GM12864 (cell line): ENCODE results near the gene FOXO1.

Experiments
- DNase-seq: peaks from one replicate; pipeline ENCODE4 v3.0.0-alpha.2; 2011; ENCODE audit warnings: low read depth
- H3K4me3 ChIP-seq: 2 replicates; pipeline ENCODE4 v1.5.1; 2011; ENCODE audit warnings: mild to moderate bottlenecking, low read depth, low read length, control low read depth
- CTCF ChIP-seq: IDR thresholded peaks from 2 replicates; pipeline ENCODE4 v1.5.1; 2011; ENCODE audit warnings: low read depth, mild to moderate bottlenecking, moderate library complexity, low read length, control low read depth, inconsistent platforms; ENCODE audit errors: missing control alignments

The FOXO1 gene

GRCh38 chr13:40609972-40610726 lies 56.3 kb downstream of the FOXO1 start:
- TF ChIP-seq CTCF = no peak
- H3K4me3 ChIP-seq = no peak overlapping the region
- no peak for DNase-seq

- H3K4me3 ChIP-seq = no peak overlapping the region
- TF ChIP-seq CTCF = no peak
- DNase-seq = no peak
Measured at GRCh38 chr13:40608308-40608707, 58.1 kb downstream of the FOXO1 start.

- H3K4me3 ChIP-seq = no peak overlapping the region
- no peak for DNase-seq
- TF ChIP-seq CTCF = no peak
Measured at GRCh38 chr13:40605573-40605972, 60.9 kb downstream of the FOXO1 start.

GRCh38 chr13:40604135-40604534 lies 62.3 kb downstream of the FOXO1 start:
- no peak for DNase-seq
- no peak for TF ChIP-seq CTCF
- H3K4me3 ChIP-seq = no peak overlapping the region

- no peak for DNase-seq
- TF ChIP-seq CTCF = no peak
- H3K4me3 ChIP-seq = no peak overlapping the region
Measured at GRCh38 chr13:40600149-40600751, 66.2 kb downstream of the FOXO1 start.

GRCh38 chr13:40599747-40600146 lies 66.7 kb downstream of the FOXO1 start:
- TF ChIP-seq CTCF = no peak
- H3K4me3 ChIP-seq = no peak overlapping the region

GRCh38 chr13:40599124-40599523 lies 67.3 kb downstream of the FOXO1 start:
- DNase-seq = no peak
- no peak overlapping the region for H3K4me3 ChIP-seq
- TF ChIP-seq CTCF = no peak

More at GRCh38 chr13:40599747-40600146, 66.7 kb downstream of the FOXO1 start:
- DNase-seq = no peak
